GM21367 (cell line): ENCODE data around the gene CALML6.
"Not testable (repeated sequence)": the region's sequence is repeated elsewhere in the genome, so short reads cannot be mapped to it uniquely, and the experiment has no call there.

Experiments
- ATAC-seq: cut with Tn5 transposase; IDR thresholded peaks from one replicate; pipeline ENCODE4 v1.9.1; 2021; ENCODE audit not compliant: unreplicated experiment

The CALML6 gene

GRCh38 chr1:1922956-1923833, 8.1 kb downstream of the CALML6 start:
- ATAC-seq = no peak

GRCh38 chr1:1924386-1924785, 9.3 kb downstream of the CALML6 start:
- ATAC-seq = no peak

GRCh38 chr1:1924849-1925248, 9.8 kb downstream of the CALML6 start:
- no peak for ATAC-seq

- no peak for ATAC-seq
Measured at GRCh38 chr1:1925437-1926345, 10.6 kb downstream of the CALML6 start.

- ATAC-seq = no peak
Measured at GRCh38 chr1:1926346-1926811, 11.3 kb downstream of the CALML6 start.

GRCh38 chr1:1926886-1927660, 12.0 kb downstream of the CALML6 start:
- ATAC-seq = no peak

GRCh38 chr1:1927751-1928150, 12.7 kb downstream of the CALML6 start:
- ATAC-seq = no peak

- no peak for ATAC-seq
Measured at GRCh38 chr1:1928231-1929101, 13.4 kb downstream of the CALML6 start.

GRCh38 chr1:1929102-1929638, 14.1 kb downstream of the CALML6 start:
- ATAC-seq = no peak

GRCh38 chr1:1929639-1930545, 14.8 kb downstream of the CALML6 start:
- no peak for ATAC-seq

- ATAC-seq = not testable (repeated sequence)
Measured at GRCh38 chr1:1934848-1935247, 19.8 kb downstream of the CALML6 start.

- ATAC-seq = no peak
Measured at GRCh38 chr1:1937061-1937460, 22.0 kb downstream of the CALML6 start.

GRCh38 chr1:1937549-1938275, 22.7 kb downstream of the CALML6 start:
- no peak for ATAC-seq

GRCh38 chr1:1938276-1938573, 23.2 kb downstream of the CALML6 start:
- no peak for ATAC-seq

GRCh38 chr1:1938613-1939295, 23.7 kb downstream of the CALML6 start:
- ATAC-seq = no peak

- no peak for ATAC-seq
Measured at GRCh38 chr1:1939296-1940122, 24.4 kb downstream of the CALML6 start.

GRCh38 chr1:1940123-1940425, 25.0 kb downstream of the CALML6 start:
- no peak for ATAC-seq
